ENCODE data around the gene MAP3K3.

MAP3K3 gene

GRCh38 chr17:63653050-63653449, 30.8 kb downstream of the MAP3K3 start:
- no peak for DNase-seq

GRCh38 chr17:63657786-63658185, 35.6 kb downstream of the MAP3K3 start:
- no peak for DNase-seq

- no peak for DNase-seq
Observed at GRCh38 chr17:63658366-63658765, 36.1 kb downstream of the MAP3K3 start.

- DNase-seq, result no peak
Observed at GRCh38 chr17:63659850-63660249, 37.6 kb downstream of the MAP3K3 start.

- no peak for DNase-seq
Observed at GRCh38 chr17:63665527-63666214, 43.5 kb downstream of the MAP3K3 start.

DNA sequence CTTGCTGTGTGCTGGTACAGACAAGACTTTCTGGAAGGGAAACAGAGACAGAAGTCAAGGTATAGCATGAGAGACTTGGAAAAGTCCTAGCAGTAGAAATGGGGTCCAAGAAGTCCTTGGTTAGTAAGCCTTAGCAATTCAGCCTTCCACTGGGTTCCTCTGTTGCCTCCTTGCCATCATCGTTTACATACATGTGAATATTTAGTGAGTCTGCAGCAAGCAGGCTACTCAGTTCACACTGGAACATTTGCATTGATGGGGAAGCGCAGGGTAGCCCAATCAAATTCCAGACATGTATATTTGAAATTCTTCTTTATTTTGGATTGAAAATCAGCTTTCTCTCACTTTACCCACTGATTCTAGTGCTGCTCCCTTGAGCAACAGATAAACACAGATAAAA, 50.6 kb downstream of the MAP3K3 start:
- no peak for DNase-seq

DNA sequence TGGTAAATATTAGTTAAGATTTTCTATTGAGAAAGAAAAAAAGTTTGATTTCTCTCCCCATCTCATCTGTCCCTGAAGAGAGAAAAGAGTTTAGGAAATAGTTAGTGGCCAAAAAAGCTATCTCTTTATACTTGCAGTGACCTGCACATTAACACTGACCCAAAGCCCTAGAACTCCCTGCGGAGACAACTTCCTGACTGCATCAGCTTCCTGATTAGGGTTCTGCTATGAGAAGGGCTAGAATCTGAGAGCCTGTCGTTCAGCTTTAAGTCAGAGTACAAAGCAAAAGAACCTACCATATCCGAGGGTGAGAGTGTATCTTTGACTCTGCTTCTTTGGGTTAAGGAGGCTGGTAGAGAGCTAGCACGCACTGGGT, 53.0 kb downstream of the MAP3K3 start:
- DNase-seq, result no peak

- peak; percentile 47 for DNase-seq
Observed at GRCh38 chr17:63675607-63676546, 53.7 kb downstream of the MAP3K3 start.

GRCh38 chr17:63676584-63676983, 54.4 kb downstream of the MAP3K3 start:
- DNase-seq, result no peak

DNA sequence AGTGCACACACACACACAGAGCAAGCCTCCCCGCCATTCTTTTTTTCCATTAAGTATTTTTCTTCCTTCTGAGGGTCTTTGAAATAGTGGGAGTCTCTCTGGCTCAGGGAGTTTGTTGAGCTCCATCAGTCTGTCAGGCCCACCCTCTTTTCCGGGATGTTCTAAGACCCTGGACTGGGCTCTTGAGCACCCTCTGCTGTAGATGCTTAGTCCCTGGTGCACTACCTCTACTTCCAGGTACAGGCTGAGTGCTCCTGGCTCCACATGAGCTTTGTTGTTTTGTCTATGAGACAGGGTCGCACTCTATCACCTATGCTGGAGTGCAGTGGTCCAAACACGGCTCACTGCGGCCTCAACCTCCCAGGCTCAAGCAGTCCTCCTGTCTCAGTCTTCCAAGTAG, 57.0 kb downstream of the MAP3K3 start:
- no peak for DNase-seq

DNA sequence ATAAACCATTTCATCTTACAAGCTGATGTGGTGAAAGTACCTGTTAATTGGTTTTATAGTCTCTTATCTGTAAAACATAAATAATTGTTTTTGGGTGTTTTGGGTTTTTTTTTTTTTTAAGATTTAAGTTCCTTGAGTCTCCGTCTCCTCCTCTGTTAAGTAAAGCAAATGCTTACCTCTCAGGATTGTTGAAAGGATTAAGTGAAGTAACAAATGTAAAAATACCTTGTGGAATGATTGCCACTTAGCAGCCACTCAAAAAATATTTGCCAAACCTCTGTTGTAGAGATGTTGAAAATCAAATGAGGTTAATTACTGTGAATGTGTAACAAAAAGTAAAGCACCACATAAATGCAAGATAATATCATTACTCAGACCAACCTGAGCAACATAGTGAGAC, 58.5 kb downstream of the MAP3K3 start:
- DNase-seq, result no peak

GRCh38 chr17:63681530-63681929, 59.3 kb downstream of the MAP3K3 start:
- DNase-seq, result no peak

DNA sequence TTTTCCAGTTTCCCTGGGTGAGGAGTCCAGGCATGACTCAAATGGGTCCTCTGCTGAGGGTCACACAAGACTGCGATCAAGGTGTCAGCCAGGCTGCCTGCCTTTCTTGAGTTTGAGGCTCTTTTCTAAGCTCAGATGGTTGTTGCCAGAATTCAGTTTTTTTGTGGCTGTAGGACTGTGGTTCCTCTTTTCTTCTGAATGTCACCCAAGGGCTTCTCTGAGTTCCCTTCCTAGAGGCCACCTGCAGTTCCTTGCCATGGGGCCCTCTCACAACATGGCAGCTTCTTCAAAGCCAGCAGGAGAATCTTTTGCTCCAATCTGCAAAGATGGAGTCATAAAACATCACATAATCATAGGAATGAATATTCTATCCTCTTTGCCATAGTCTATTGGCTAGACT, 60.2 kb downstream of the MAP3K3 start:
- DNase-seq, result no peak

GRCh38 chr17:63682981-63683380, 60.8 kb downstream of the MAP3K3 start:
- no peak for DNase-seq

GRCh38 chr17:63685041-63685440, 62.8 kb downstream of the MAP3K3 start:
- DNase-seq, result no peak

DNA sequence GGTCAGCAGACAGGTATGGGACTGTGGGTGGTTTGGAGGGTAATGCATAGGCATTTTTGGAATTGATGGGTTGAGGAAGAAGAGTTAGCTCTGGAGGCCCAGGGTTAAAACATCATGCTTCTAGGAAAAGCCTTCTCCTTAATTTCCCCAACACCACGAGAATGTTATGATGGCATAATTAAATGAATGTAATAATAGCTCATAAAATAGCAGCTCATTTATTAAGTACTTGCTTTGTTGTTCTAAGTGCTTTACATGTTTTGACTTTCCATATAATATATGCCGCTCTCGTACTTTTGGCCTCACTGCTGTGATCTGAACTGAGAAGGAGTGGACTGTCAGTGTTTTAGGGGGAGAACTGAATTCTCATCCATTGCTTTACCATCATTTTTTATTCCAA, 63.4 kb downstream of the MAP3K3 start:
- no peak for DNase-seq

GRCh38 chr17:63686138-63686685, 64.0 kb downstream of the MAP3K3 start:
- DNase-seq, result no peak

DNA sequence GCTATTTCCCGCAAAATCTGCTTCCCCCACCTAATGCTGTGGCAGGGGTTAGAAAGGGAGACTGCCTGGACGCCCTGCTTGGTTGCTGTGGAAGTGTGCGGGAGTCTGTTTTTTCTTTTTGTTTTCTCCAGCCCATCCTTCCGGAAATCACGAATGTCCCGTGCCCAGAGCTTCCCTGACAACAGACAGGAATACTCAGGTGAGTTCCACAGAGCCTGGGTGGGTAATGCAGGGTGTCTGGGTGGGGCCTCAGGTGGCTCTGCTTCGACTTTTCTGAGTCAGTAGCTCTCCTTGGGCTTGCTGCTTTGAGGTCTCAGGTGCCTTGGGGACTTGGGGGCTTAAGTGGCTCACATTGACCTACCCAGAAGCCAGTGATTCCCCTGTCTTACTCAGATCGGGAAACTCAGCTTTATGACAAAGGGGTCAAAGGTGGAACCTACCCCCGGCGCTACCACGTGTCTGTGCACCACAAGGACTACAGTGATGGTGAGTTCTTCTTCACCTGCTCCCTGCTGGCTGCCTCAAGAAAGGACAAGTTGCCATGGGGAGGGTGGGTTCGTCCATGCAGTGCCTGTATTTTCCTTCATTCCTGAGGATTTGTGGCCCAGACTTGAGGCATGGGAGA, 66.3 kb downstream of the MAP3K3 start:
- no peak for DNase-seq

DNA sequence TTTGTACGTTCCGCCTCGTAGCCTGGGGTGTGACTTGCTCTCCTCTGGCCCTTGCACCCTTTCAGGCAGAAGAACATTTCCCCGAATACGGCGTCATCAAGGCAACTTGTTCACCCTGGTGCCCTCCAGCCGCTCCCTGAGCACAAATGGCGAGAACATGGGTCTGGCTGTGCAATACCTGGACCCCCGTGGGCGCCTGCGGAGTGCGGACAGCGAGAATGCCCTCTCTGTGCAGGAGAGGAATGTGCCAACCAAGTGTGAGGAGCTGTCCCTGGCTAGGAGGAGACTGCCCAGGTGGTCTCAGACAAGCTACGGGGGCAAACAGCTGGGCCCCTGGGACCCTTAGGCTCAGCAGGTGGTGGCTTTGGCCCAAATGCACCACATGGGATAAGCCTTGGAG, 67.3 kb downstream of the MAP3K3 start:
- DNase-seq, result no peak

DNA sequence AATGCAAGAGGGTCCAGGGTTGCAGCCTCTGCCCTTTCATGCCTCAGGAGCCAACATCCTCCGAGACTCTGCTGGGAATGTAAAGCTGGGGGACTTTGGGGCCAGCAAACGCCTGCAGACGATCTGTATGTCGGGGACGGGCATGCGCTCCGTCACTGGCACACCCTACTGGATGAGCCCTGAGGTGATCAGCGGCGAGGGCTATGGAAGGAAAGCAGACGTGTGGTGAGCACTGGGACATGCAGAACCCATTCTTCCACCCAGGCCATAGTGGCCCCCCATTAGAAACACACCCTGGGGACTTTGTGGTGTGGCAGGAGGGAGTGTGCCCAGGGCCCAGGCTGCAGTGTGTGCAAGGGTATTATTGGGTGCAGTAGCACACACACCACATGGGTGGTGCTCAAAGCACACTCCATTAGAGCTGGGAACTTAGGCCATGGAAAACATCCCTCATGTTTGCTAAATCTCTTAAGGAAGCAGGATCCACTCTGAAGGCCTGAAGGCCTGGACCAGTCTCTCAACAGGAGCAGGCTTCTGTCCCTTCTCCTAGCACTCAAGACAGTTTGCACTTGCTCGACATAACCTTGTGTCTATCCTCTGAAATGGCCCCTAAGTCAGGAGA, 70.1 kb downstream of the MAP3K3 start:
- DNase-seq, result peak; percentile 18

- no peak for DNase-seq
Observed at GRCh38 chr17:63693411-63694113, 71.3 kb downstream of the MAP3K3 start.

- no peak for DNase-seq
Observed at GRCh38 chr17:63694229-63694949, 72.2 kb downstream of the MAP3K3 start.

All from DMS53 (cell line).